Limb (tissue), 2 donors: Measurements from ENCODE around the gene RPL7A.
"Not testable (repeated sequence)": the region's sequence is repeated elsewhere in the genome, so short reads cannot be mapped to it uniquely, and the experiment has no call there.

ENCODE experiments used
- DNase-seq, 2 donors: peaks; one replicate each; pipeline ENCODE4 v3.0.0-alpha.2; 2016; ENCODE audit errors: extremely low spot score in 2 of 2

The RPL7A gene

GRCh38 chr9:133327834-133328484 lies 20.1 kb upstream of the RPL7A start:
- DNase-seq, result no peak

GRCh38 chr9:133329306-133330156 lies 18.5 kb upstream of the RPL7A start:
- not testable (repeated sequence) for DNase-seq

GRCh38 chr9:133331221-133331620 lies 16.8 kb upstream of the RPL7A start:
- no peak for DNase-seq

GRCh38 chr9:133331641-133332380 lies 16.2 kb upstream of the RPL7A start:
- DNase-seq, result no peak

GRCh38 chr9:133332381-133332730 lies 15.7 kb upstream of the RPL7A start:
- no peak for DNase-seq

GRCh38 chr9:133333011-133333410 lies 15.0 kb upstream of the RPL7A start:
- DNase-seq, result no peak

- no peak for DNase-seq
Measured at GRCh38 chr9:133333566-133333965, 14.5 kb upstream of the RPL7A start.

- no peak for DNase-seq
Measured at GRCh38 chr9:133334161-133334560, 13.9 kb upstream of the RPL7A start.

GRCh38 chr9:133334888-133335287 lies 13.1 kb upstream of the RPL7A start:
- DNase-seq, result not testable (repeated sequence)

- DNase-seq, result peak; percentile 90 to 93
Measured at GRCh38 chr9:133335924-133336811, 11.8 kb upstream of the RPL7A start, which contains the start of gene SURF6. Gene SURF6 (minus strand): TSS chr9:133336188. CDS start chr9:133336132, 56 bp downstream.

GRCh38 chr9:133339641-133340040 lies 8.4 kb upstream of the RPL7A start:
- DNase-seq, result no peak

GRCh38 chr9:133340256-133340655 lies 7.8 kb upstream of the RPL7A start:
- no peak for DNase-seq

- no peak for DNase-seq
Measured at GRCh38 chr9:133340916-133341315, 7.1 kb upstream of the RPL7A start.

GRCh38 chr9:133341369-133342068 lies 6.5 kb upstream of the RPL7A start:
- no peak for DNase-seq

- DNase-seq, result no peak
Measured at GRCh38 chr9:133342069-133342406, 6.0 kb upstream of the RPL7A start.

GRCh38 chr9:133342570-133342969 lies 5.4 kb upstream of the RPL7A start:
- no peak for DNase-seq

- no peak for DNase-seq
Measured at GRCh38 chr9:133344071-133344470, 3.9 kb upstream of the RPL7A start.

- DNase-seq, result no peak
Measured at GRCh38 chr9:133344979-133345378, 3.0 kb upstream of the RPL7A start.

- DNase-seq, result no peak
Measured at GRCh38 chr9:133345596-133345995, 2.4 kb upstream of the RPL7A start.

GRCh38 chr9:133346021-133346785 lies 1.8 kb upstream of the RPL7A start:
- DNase-seq, result no peak
